PFSK-1 (cell line): Measurements from ENCODE around the gene PDE3B.

Source experiments
- FOXP2 ChIP-seq: optimal IDR thresholded peaks from 2 replicates; pipeline ENCODE3; 2011; ENCODE audit warnings: borderline replicate concordance, control low read depth, inconsistent platforms; ENCODE audit not compliant: insufficient read depth; ENCODE audit errors: extremely low read length, extremely low read depth
- POLR2AphosphoS5 ChIP-seq: IDR thresholded peaks from 2 replicates; pipeline ENCODE4 v1.6.1; 2012; ENCODE audit warnings: low read depth, mild to moderate bottlenecking, control low read depth, low read length, moderate library complexity
- REST ChIP-seq, 2 experiments: IDR thresholded peaks; 2 replicates each; pipeline versions ENCODE4 v1.6.1 to v1.8.0; 2011 to 2012; ENCODE audit warnings: low read depth in 2 of 2, low read length in 2 of 2, control low read depth in 1 of 2, inconsistent platforms in 1 of 2, mild to moderate bottlenecking in 1 of 2, moderate library complexity in 1 of 2; ENCODE audit not compliant: insufficient read depth in 1 of 2
- SIN3A ChIP-seq: IDR thresholded peaks from 2 replicates; pipeline ENCODE4 v1.6.1; 2012; ENCODE audit warnings: mild to moderate bottlenecking, low read length, moderate library complexity, borderline replicate concordance; ENCODE audit not compliant: insufficient read depth
- TAF1 ChIP-seq: IDR thresholded peaks from 2 replicates; pipeline ENCODE4 v1.6.1; 2012; ENCODE audit warnings: low read length, control low read depth, borderline replicate concordance; ENCODE audit not compliant: insufficient read depth

PDE3B gene

GRCh38 chr11:14645985-14646900 lies 2.6 kb downstream of the PDE3B start:
- TF ChIP-seq REST (IDR thresholded peaks at IDR 0.05; ENCODE audit: insufficient read depth in 1 of 2, low read depth in 2 of 2, low read length in 2 of 2): no peak
- TF ChIP-seq TAF1: no peak
- TF ChIP-seq SIN3A: no peak
- TF ChIP-seq POLR2AphosphoS5: no peak

GRCh38 chr11:14650064-14650463 lies 6.5 kb downstream of the PDE3B start:
- TF ChIP-seq TAF1: no peak
- TF ChIP-seq POLR2AphosphoS5: no peak
- TF ChIP-seq SIN3A: no peak
- TF ChIP-seq REST (IDR thresholded peaks at IDR 0.05; ENCODE audit: insufficient read depth in 1 of 2, low read depth in 2 of 2, low read length in 2 of 2): no peak
- no peak for TF ChIP-seq FOXP2

GRCh38 chr11:14653090-14653489 lies 9.5 kb downstream of the PDE3B start:
- TF ChIP-seq POLR2AphosphoS5 (no peak), TAF1 (no peak), REST (IDR thresholded peaks at IDR 0.05; ENCODE audit: insufficient read depth in 1 of 2, low read depth in 2 of 2, low read length in 2 of 2) (no peak), FOXP2 (no peak), SIN3A (no peak)

GRCh38 chr11:14655435-14655834 lies 11.8 kb downstream of the PDE3B start:
- TF ChIP-seq TAF1 (no peak), REST (IDR thresholded peaks at IDR 0.05; ENCODE audit: insufficient read depth in 1 of 2, low read depth in 2 of 2, low read length in 2 of 2) (no peak), FOXP2 (no peak)
